Neural cell (in vitro differentiated cells): Measurements from ENCODE around the gene CCNL2. TPM values are rescaled to one million over a fixed set of nuclear protein-coding genes. Genes with fewer than 3 reads are reported as not detected.
A peak's percentile ranks its signal among the peaks of the same experiment; 100 is the strongest.

ENCODE experiments used
- H2AFZ ChIP-seq: fragments of 200-600, 300-800 bp; sonication (generic), shearing (Covaris generic); 2 replicates; pipeline ENCODE4 v1.6.0; 2014; ENCODE audit warnings: low read depth, mild to moderate bottlenecking, antibody characterized with exemption, low read length, moderate library complexity
- H3F3A ChIP-seq: fragments of 200-600 bp; shearing (Covaris generic); 2 replicates; pipeline ENCODE4 v1.6.1; 2016; ENCODE audit warnings: mild to moderate bottlenecking, moderate library complexity, mixed read lengths, antibody characterized with exemption, low read length; ENCODE audit not compliant: insufficient read depth, poor library complexity, severe bottlenecking
- H3K27ac ChIP-seq: fragments of 200-600, 300-800 bp; sonication (generic), shearing (Covaris generic); 2 replicates; pipeline ENCODE4 v1.5.1; 2014; ENCODE audit warnings: mild to moderate bottlenecking, low read length, moderate library complexity
- H3K27me3 ChIP-seq: fragments of 300-800, 200-600 bp; sonication (generic), shearing (Covaris generic); 2 replicates; pipeline ENCODE4 v1.6.0; 2014; ENCODE audit warnings: mild to moderate bottlenecking, low read depth, low read length, moderate library complexity; ENCODE audit not compliant: insufficient read depth
- H3K36me3 ChIP-seq: fragments of 300-800, 200-600 bp; sonication (generic), shearing (Covaris generic); 2 replicates; pipeline ENCODE4 v1.5.1; 2014; ENCODE audit warnings: mild to moderate bottlenecking, antibody characterized with exemption, low read length, moderate library complexity; ENCODE audit not compliant: insufficient read depth
- H3K4me2 ChIP-seq: fragments of 300-800, 200-600 bp; sonication (generic), shearing (Covaris generic); 2 replicates; pipeline ENCODE4 v1.6.0; 2014; ENCODE audit warnings: mild to moderate bottlenecking, low read length
- H3K4me3 ChIP-seq: fragments of 300-800, 200-600 bp; sonication (generic), shearing (Covaris generic); 2 replicates; pipeline ENCODE4 v1.5.1; 2014; ENCODE audit warnings: mild to moderate bottlenecking, low read length, moderate library complexity
- H3K79me2 ChIP-seq: fragments of 200-600 bp; shearing (Covaris generic); replicated peaks from 2 replicates; pipeline ENCODE4 v1.6.0; 2014; ENCODE audit warnings: mild to moderate bottlenecking, low read length, moderate library complexity; ENCODE audit not compliant: insufficient read depth
- H3K9ac ChIP-seq: fragments of 300-800, 200-600 bp; sonication (generic), shearing (Covaris generic); 2 replicates; pipeline ENCODE4 v1.6.1; 2016; ENCODE audit warnings: mild to moderate bottlenecking, low read length, mixed read lengths
- H3K9me2 ChIP-seq: fragments of 200-600 bp; shearing (Covaris generic); 2 replicates; pipeline ENCODE4 v1.6.1; 2016; ENCODE audit warnings: mild to moderate bottlenecking, low read length, mixed read lengths; ENCODE audit not compliant: insufficient read depth
- H3K9me3 ChIP-seq: fragments of 200-600, 300-800 bp; sonication (generic), shearing (Covaris generic); 2 replicates; pipeline ENCODE4 v1.6.1; 2016; ENCODE audit warnings: mild to moderate bottlenecking, mixed run types, low read length, moderate library complexity, mixed read lengths
- H4K20me1 ChIP-seq: fragments of 200-600 bp; shearing (Covaris generic); 2 replicates; pipeline ENCODE4 v1.6.1; 2016; ENCODE audit warnings: mild to moderate bottlenecking, mixed run types; ENCODE audit not compliant: insufficient read depth
- EP300 ChIP-seq: fragments of 450-650 bp; conservative IDR thresholded peaks from 2 replicates; pipeline ENCODE4 v1.6.1; 2014; ENCODE audit warnings: antibody characterized with exemption, mild to moderate bottlenecking, moderate library complexity; ENCODE audit not compliant: poor library complexity, severe bottlenecking
- EZH2 ChIP-seq: fragments of 200-600, 300-800 bp; shearing (Covaris generic), sonication (generic); IDR thresholded peaks from 2 replicates; pipeline ENCODE4 v1.6.1; 2014; ENCODE audit warnings: antibody characterized with exemption, low read length, borderline replicate concordance, mild to moderate bottlenecking; ENCODE audit not compliant: insufficient read depth, poor library complexity, severe bottlenecking
- POLR2AphosphoS5 ChIP-seq: IDR thresholded peaks from 2 replicates; pipeline ENCODE4 v1.6.1; 2012
- RAD21 ChIP-seq: fragments of 450-650 bp; conservative IDR thresholded peaks from 2 replicates; pipeline ENCODE4 v1.6.1; 2014; ENCODE audit warnings: antibody characterized with exemption, mild to moderate bottlenecking, moderate library complexity
- SMC3 ChIP-seq: fragments of 450-650 bp; conservative IDR thresholded peaks from 2 replicates; pipeline ENCODE4 v1.6.1; 2014; ENCODE audit warnings: antibody characterized with exemption, mild to moderate bottlenecking, moderate library complexity; ENCODE audit not compliant: poor library complexity
- TAF1 ChIP-seq: IDR thresholded peaks from 2 replicates; pipeline ENCODE4 v1.6.1; 2012; ENCODE audit warnings: low read depth
- polyA plus RNA-seq: library from polyadenylated mRNA; depleted of rRNA; stranded (reverse); fragments of >200 nt; gene quantifications from 2 replicates; pipeline ENCODE4 v1.2.3, GENCODE V29; 2014
- TF ChIP-seq, protein P1 (sequence below): IDR thresholded peaks from 2 replicates; pipeline ENCODE4 v1.6.1; 2012; ENCODE audit warnings: borderline replicate concordance
- TF ChIP-seq, protein P2 (sequence below): fragments of 450-650 bp; IDR thresholded peaks from 2 replicates; pipeline ENCODE4 v1.5.1; 2014; ENCODE audit warnings: antibody characterized with exemption, mild to moderate bottlenecking, moderate library complexity; ENCODE audit not compliant: poor library complexity, severe bottlenecking

Gene CCNL2
- polyA plus RNA-seq, 1 donor from 2014 or later = 696 TPM

DNA sequence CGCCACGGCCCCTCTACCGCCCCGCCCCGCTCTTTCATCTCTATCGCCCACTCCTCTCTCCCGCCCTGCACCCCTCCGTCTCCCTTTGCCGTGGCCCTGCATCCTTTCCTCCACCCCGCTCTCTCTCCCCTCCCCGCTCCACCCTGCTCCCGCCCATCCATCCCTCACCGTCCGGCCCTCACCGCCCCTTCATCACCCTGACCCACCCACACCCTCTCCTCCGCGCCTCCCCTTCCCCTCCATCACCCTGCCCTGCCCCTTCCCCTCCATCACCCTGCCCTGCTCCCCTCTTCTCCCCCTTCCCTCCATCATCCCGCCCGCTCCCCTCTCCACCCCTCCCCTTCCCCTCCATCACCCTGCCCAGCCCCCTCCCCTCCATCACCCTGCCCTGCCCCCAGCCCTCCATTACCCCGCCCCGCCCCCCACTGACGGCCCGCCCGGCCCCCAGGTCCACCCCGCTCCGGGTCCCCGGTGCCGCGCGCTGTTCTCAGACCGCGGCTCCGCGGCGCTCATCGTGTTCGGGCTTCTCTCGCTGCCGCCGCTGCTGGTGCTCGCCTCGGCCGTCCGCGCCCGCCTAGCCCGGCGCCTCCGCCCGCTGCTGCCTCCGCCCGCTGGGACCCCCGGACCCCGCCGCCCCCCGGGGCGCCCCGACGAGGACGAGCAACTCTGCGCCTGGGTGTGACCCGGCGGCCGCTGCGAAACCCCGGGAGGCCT is 28.1 kb upstream of the CCNL2 start:
- no peaks in the 10 kb centered on the region for H3K9me2 ChIP-seq
- TF ChIP-seq RAD21 = no peak
- TF ChIP-seq SMC3 = no peak
- TF ChIP-seq EP300 = no peak
- TF ChIP-seq POLR2AphosphoS5 = no peak
- TF ChIP-seq, protein P1, sequence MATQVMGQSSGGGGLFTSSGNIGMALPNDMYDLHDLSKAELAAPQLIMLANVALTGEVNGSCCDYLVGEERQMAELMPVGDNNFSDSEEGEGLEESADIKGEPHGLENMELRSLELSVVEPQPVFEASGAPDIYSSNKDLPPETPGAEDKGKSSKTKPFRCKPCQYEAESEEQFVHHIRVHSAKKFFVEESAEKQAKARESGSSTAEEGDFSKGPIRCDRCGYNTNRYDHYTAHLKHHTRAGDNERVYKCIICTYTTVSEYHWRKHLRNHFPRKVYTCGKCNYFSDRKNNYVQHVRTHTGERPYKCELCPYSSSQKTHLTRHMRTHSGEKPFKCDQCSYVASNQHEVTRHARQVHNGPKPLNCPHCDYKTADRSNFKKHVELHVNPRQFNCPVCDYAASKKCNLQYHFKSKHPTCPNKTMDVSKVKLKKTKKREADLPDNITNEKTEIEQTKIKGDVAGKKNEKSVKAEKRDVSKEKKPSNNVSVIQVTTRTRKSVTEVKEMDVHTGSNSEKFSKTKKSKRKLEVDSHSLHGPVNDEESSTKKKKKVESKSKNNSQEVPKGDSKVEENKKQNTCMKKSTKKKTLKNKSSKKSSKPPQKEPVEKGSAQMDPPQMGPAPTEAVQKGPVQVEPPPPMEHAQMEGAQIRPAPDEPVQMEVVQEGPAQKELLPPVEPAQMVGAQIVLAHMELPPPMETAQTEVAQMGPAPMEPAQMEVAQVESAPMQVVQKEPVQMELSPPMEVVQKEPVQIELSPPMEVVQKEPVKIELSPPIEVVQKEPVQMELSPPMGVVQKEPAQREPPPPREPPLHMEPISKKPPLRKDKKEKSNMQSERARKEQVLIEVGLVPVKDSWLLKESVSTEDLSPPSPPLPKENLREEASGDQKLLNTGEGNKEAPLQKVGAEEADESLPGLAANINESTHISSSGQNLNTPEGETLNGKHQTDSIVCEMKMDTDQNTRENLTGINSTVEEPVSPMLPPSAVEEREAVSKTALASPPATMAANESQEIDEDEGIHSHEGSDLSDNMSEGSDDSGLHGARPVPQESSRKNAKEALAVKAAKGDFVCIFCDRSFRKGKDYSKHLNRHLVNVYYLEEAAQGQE = no peak
- TF ChIP-seq TAF1 = no peak
- no peak for TF ChIP-seq EZH2
- H4K20me1 ChIP-seq = no peaks in the 10 kb centered on the region
- no peaks in the 10 kb centered on the region for H3K9me3 ChIP-seq
- no peaks in the 10 kb centered on the region for H3F3A ChIP-seq
- no peak overlapping the region for H3K4me2 ChIP-seq
- peak overlapping the region; percentile 43 for H3K4me3 ChIP-seq
- no peaks in the 10 kb centered on the region for H3K27me3 ChIP-seq
- H3K36me3 ChIP-seq = no peaks in the 10 kb centered on the region
- H3K27ac ChIP-seq = no peak overlapping the region
- H2AFZ ChIP-seq = no peak overlapping the region
- no peaks in the 10 kb centered on the region for H3K79me2 ChIP-seq
- H3K9ac ChIP-seq = peak overlapping the region; percentile 56

DNA sequence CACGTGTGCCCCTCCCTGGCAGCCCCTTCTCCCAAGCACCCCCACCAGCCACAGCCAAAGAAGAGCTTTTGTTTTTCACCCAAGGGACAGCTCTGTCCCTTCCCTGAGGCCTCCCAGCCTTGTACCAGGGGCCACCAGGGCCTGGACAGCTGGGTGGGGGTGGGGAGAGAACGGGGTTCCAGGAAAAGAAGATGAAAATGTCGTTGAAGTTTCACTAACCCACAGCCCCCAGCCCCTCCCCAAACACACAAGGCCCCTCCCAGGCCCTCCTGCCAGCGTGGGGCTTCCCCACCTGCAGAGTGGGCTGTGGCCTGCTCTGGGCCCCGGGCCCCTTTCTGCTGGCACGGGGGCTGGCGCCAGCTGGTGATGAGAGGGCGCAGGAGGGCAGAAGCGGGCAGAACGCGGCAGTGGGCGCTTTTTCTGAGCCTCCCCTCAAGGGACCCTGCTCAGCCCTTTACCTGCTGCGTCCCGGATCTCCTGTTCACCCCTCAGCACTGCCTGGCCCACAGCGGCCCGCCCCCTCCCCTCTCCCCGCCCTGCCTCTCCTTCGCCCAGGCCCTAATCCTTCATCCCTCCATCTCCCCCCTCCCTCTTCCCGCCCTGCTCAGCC is 27.5 kb upstream of the CCNL2 start:
- Histone ChIP-seq H3K27ac (no peak overlapping the region), H2AFZ (no peak overlapping the region), H3K9me3 (no peaks in the 10 kb centered on the region), H3K4me3 (no peak overlapping the region), H4K20me1 (no peaks in the 10 kb centered on the region), H3K27me3 (no peaks in the 10 kb centered on the region), H3K9me2 (no peaks in the 10 kb centered on the region), H3K4me2 (no peak overlapping the region), H3K9ac (no peak overlapping the region), H3K79me2 (no peaks in the 10 kb centered on the region), H3K36me3 (no peaks in the 10 kb centered on the region), H3F3A (no peaks in the 10 kb centered on the region)
- TF ChIP-seq EP300 = no peak
- TF ChIP-seq, protein P1 = no peak
- no peak for TF ChIP-seq EZH2
- TF ChIP-seq, protein P2, sequence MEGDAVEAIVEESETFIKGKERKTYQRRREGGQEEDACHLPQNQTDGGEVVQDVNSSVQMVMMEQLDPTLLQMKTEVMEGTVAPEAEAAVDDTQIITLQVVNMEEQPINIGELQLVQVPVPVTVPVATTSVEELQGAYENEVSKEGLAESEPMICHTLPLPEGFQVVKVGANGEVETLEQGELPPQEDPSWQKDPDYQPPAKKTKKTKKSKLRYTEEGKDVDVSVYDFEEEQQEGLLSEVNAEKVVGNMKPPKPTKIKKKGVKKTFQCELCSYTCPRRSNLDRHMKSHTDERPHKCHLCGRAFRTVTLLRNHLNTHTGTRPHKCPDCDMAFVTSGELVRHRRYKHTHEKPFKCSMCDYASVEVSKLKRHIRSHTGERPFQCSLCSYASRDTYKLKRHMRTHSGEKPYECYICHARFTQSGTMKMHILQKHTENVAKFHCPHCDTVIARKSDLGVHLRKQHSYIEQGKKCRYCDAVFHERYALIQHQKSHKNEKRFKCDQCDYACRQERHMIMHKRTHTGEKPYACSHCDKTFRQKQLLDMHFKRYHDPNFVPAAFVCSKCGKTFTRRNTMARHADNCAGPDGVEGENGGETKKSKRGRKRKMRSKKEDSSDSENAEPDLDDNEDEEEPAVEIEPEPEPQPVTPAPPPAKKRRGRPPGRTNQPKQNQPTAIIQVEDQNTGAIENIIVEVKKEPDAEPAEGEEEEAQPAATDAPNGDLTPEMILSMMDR = no peak
- TF ChIP-seq POLR2AphosphoS5 = no peak
- TF ChIP-seq SMC3 = no peak
- TF ChIP-seq TAF1 = no peak
